GM21381 (cell line): ENCODE results near the gene SEPTIN11.
A peak's percentile ranks its signal among the peaks of the same experiment; 100 is the strongest.

Experiments used
- ATAC-seq: cut with Tn5 transposase; IDR thresholded peaks from one replicate; pipeline ENCODE4 v1.9.1; 2021; ENCODE audit warnings: mild to moderate bottlenecking, moderate library complexity; ENCODE audit not compliant: unreplicated experiment

Gene SEPTIN11

GRCh38 chr4:76977736-76978350, 28.3 kb downstream of the SEPTIN11 start:
- no peak for ATAC-seq

- ATAC-seq, result no peak
These were observed 29.7 kb downstream of the SEPTIN11 start for GRCh38 chr4:76979236-76979635.

GRCh38 chr4:76980261-76980660, 30.7 kb downstream of the SEPTIN11 start:
- ATAC-seq, result no peak

GRCh38 chr4:76981644-76982043, 32.1 kb downstream of the SEPTIN11 start:
- no peak for ATAC-seq

- no peak for ATAC-seq
These were observed 33.4 kb downstream of the SEPTIN11 start for GRCh38 chr4:76982638-76983584.

- peak; percentile 51 for ATAC-seq
These were observed 34.6 kb downstream of the SEPTIN11 start for GRCh38 chr4:76984127-76984526.

- ATAC-seq, result no peak
These were observed 35.2 kb downstream of the SEPTIN11 start for GRCh38 chr4:76984788-76985211.

GRCh38 chr4:76987153-76987591, 37.6 kb downstream of the SEPTIN11 start:
- ATAC-seq, result no peak

GRCh38 chr4:76987685-76988084, 38.1 kb downstream of the SEPTIN11 start:
- ATAC-seq, result no peak

- ATAC-seq, result no peak
These were observed 40.0 kb downstream of the SEPTIN11 start for GRCh38 chr4:76989391-76990061.

- no peak for ATAC-seq
These were observed 40.9 kb downstream of the SEPTIN11 start for GRCh38 chr4:76990288-76991080.

- ATAC-seq, result no peak
These were observed 41.7 kb downstream of the SEPTIN11 start for GRCh38 chr4:76991161-76991660.

GRCh38 chr4:76993787-76994641, 44.5 kb downstream of the SEPTIN11 start:
- peak; percentile 91 for ATAC-seq

GRCh38 chr4:76995776-76996175, 46.2 kb downstream of the SEPTIN11 start:
- no peak for ATAC-seq

GRCh38 chr4:76996445-76996844, 46.9 kb downstream of the SEPTIN11 start:
- ATAC-seq, result no peak

- ATAC-seq, result no peak
These were observed 47.5 kb downstream of the SEPTIN11 start for GRCh38 chr4:76997077-76997476.

- ATAC-seq, result no peak
These were observed 48.0 kb downstream of the SEPTIN11 start for GRCh38 chr4:76997532-76997931.

- ATAC-seq, result no peak
These were observed 48.8 kb downstream of the SEPTIN11 start for GRCh38 chr4:76998251-76998901.
